Adrenal gland (tissue), 5 donors: Measurements from ENCODE around the gene CFAP92.

Experiments used
- POLR2A ChIP-seq, 2 donors: fragments of 450-650 bp; IDR thresholded peaks; one replicate each; pipeline ENCODE4 v1.6.1; 2017; ENCODE audit warnings: antibody characterized with exemption in 2 of 2, mild to moderate bottlenecking in 2 of 2, moderate library complexity in 1 of 2
- TF ChIP-seq, protein P1 (sequence below), 6 experiments: fragments of 450-650 bp in 4 of 6; fragments of 200-600 bp in 2 of 6; sonication (generic) in 1 of 6; IDR thresholded peaks; 1 replicate in 5 of 6; 2 replicates in 1 of 6; pipeline versions ENCODE4 v1.5.1 to v1.8.0; 2016 to 2021; ENCODE audit warnings: antibody characterized with exemption in 6 of 6, mild to moderate bottlenecking in 2 of 6, moderate library complexity in 1 of 6
- donor health status: DM: no; HTN: no; CAD: no.

DNA sequence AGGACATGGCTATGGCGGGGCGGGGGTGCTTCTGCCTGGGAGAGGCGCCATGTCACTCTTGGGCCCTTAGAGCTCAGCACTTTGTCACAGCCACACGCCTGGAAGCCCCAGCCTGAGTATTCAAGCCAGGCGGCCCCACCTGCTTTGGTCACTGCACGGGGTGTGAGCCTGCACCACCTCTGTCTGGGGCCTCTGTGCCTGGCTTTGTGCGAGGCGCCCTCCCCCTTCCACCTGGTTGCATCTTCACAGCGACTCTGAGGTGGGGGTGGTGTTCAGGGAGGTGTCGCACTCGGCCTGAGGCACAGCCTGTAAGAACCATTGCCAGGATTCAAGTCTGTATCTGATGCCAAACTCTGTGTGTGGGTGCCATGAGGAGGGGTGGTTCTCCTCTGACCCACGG lies 90.4 kb downstream of the CFAP92 start:
- TF ChIP-seq, protein P1, sequence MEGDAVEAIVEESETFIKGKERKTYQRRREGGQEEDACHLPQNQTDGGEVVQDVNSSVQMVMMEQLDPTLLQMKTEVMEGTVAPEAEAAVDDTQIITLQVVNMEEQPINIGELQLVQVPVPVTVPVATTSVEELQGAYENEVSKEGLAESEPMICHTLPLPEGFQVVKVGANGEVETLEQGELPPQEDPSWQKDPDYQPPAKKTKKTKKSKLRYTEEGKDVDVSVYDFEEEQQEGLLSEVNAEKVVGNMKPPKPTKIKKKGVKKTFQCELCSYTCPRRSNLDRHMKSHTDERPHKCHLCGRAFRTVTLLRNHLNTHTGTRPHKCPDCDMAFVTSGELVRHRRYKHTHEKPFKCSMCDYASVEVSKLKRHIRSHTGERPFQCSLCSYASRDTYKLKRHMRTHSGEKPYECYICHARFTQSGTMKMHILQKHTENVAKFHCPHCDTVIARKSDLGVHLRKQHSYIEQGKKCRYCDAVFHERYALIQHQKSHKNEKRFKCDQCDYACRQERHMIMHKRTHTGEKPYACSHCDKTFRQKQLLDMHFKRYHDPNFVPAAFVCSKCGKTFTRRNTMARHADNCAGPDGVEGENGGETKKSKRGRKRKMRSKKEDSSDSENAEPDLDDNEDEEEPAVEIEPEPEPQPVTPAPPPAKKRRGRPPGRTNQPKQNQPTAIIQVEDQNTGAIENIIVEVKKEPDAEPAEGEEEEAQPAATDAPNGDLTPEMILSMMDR (IDR thresholded peaks at IDR 0.05), result no peak
- TF ChIP-seq POLR2A (IDR thresholded peaks at IDR 0.05), result no peak
